Activated T-helper 1 cell treated with anti-CD3 and anti-CD28 coated beads, Interleukin-2, amount 50 U/mL, for 16 hours (primary cell): Measurements from ENCODE around the gene GNG13.
"Not testable (repeated sequence)": the region's sequence is repeated elsewhere in the genome, so short reads cannot be mapped to it uniquely, and the experiment has no call there.

ENCODE experiments used
- DNase-seq, 2 donors: peaks; one replicate each; pipeline ENCODE4 v3.0.0-alpha.2; 2020; ENCODE audit warnings: low read depth in 1 of 2, low spot score in 1 of 2

The GNG13 gene

DNA sequence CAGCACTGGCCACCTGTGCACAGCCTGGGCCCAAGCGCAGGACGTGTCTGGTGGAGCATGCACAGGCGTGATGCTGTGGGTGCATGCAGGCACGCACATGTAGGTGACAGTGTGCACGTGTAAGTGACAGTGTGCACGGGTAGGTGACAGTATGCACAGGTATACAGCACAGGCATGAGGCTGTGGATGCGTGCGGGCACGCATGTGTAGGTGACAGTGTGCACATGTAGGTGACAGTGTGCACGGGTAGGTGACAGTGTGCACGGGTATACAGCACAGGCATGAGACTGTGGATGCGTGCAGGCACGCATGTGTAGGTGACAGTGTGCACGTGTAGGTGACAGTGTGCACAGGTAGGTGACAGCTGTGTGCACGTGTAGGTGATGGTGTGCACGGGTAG, 20.2 kb downstream of the GNG13 start:
- DNase-seq = no peak

DNA sequence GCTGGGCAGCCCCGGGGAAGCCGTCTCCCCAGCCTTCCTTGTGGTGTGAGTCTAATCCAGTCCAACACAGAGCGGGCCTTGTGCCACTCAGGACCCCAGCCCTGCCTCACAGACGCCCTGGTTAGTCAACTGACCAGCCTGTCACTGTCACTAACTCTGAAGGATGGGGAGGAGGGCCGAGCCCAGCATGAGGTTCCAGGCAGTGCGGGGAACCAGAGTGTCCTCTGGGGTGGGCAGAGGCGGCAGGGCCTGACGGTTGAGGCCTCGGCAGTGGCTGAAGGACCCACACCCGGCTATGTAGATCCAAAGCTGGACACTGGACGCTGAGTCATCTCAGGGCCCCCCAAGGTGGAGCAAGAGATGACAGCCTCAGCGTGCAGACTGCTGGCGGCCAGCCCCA, 21.0 kb downstream of the GNG13 start:
- no peak for DNase-seq

DNA sequence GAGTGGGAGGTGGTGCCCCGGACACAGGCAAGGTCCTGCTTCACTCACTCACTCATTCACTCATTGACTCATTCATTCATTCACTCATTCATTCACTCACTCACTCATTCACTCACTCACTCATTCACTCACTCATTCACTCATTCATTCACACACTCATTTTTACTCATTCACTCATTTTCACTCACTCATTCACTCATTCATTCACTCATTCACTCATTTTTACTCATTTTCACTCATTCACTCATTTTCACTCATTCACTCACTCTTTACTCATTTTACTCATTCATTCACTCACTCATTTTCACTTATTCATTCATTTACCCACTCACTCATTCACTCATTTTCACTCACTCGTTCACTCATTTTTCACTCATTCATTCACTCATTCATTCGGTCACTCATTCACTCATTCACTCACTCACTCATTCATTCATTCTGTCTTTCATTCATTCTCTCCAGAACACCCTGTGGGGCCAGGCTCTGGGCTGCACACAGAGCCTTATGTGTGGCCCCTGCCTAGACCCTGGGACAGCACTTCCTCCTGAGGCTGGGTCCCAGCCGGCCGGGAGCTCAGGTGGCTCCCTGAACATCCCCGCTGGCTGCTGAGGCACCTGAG, 21.5 kb downstream of the GNG13 start:
- no peak for DNase-seq

DNA sequence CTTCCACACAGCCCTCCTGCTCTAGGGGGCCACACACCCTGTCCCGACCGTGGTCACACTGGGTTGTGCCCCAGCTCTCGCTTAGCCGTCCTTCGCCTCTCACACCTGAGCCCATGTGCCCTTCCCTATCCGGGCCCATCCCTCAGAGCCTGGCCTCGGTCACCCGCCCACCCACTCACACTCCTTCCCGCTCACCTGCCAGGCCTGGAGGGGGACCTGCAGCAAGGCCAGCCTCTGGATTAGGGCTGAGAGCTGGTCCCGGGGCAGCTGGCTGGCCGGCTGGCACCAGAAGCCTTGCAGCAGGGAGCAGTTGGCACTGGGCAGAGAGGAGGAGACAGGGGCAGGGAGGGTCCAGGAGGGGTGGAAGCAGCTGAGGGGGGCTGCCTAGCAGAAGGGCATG, 22.1 kb downstream of the GNG13 start:
- no peak for DNase-seq

DNA sequence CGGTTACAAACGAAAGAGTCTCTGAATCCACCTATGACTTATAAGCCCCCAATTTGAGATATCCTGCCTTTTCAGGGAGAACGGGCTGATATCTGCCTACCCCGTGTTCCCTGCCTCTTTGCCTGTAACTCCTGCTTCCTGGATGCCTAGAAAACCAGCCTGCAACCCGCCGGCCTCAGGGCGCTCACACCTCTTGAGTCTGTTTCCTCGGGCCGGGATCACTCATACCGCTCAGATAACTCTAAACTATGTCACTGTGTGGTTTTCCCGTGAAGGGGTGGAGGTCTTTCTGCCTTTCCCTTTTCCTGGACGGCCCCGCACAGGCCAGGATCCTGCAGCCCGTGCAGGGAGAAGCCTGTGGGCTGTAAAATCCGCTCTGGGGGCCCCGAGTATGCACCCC, 22.7 kb downstream of the GNG13 start:
- no peak for DNase-seq

DNA sequence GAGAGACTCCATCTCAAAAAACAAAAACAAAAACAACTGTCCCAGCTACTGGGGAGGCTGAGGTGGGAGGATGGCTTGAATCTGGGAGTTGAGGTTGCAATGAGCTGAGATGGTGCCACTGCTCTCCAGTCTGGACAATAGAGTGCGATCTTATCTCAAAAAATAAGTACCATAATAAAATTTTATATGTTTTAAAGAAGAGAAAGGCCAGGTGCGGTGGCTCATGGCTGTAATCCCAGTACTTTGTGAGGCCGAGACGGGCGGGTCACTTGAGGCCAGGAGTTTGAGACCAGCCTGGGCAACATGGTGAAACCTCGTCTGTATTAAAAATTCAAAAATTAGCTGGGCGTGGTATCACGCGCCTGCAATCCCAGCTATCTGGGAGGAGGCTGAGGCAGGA, 23.7 kb downstream of the GNG13 start:
- no peak for DNase-seq

DNA sequence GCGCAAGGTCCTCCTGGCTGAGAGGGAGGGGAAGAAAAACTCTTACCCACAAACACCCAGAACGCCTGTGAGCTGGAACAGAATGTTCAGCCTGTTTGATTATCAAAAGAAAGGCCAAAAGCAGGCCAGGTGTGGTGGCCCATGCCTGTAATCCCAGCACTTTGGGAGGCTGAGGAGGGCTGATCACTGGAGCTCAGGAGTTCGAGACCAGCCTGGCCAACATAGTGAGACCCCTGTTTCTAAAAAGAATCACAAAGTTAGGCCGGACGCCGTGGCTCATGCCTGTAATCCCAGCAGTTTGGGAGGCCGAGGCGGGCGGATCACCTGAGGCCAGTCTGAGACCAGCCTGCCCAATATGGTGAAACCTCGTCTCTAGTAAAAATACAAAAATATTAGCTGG, 24.2 kb downstream of the GNG13 start:
- DNase-seq = not testable (repeated sequence)

DNA sequence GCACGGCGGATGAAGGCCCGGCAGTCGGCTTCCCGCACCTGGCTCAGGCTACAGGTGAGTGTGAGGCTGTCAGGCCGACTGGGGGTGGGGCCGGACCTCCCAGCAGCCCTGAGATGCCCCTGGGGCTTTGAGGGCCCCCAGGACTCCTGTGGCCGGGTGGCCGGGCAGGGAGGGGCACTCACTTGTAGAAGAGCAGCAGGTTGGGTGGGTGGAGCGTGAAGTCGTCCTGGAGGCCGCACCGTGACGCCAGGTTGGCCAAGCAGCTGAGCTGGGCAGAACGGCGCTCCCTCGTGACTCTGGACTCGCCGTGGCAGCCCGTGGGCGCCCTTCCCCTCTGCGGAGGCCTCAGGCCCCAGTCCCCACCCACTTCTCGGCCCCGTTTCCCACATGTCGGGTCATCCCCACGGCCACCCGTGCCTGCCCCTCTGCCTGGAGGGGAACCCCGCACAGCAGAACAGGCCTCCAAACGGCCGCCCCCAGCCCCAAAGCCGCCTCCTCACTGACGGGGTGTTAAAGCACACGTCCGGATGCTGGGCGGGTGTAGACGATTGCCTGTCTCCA, 25.2 kb downstream of the GNG13 start:
- no peak for DNase-seq

DNA sequence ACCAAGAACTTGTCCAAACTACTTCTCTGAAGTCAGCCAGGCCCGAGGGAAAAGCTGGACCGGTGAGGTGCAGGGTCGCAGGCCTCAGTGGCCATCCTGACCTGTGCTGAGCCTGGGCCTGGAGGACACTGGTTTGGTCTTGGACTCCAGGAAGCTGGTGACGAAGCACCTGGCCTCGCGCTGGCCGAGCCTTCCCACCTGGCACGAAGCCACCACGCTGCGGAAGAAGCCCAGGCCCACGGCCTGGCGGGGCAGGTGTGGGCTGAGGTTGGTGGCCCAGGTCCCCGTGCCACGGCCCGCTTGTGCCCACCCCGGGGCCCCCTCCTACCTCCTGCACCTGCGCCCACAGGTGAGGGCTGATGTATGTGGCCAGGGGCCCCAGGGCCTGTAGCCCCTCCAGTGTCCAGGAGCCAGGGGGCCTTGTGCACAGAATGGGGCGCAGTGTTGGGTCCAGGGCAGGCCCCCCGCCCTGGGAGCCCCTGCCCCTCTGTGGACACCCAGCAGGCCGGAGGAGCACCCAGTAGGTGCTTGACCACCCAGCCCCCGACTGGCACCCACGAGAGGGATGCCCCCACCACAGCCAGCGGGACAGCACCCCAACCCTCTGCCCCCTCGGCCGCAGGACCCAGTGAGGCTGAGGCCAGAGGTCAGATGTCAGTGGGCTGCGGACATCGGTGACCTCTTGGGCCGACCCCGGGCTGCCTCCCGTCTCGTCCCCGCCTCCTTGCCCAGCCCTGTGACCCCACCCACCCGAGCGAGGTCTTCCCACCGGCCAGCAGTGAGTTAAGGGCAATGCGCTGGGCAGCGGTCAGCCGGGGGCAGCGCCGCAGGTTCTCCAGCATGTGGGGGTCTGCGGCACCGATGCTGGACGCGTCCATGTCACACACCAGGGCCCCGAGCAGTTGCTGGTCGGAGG, 26.2 kb downstream of the GNG13 start:
- DNase-seq = no peak

DNA sequence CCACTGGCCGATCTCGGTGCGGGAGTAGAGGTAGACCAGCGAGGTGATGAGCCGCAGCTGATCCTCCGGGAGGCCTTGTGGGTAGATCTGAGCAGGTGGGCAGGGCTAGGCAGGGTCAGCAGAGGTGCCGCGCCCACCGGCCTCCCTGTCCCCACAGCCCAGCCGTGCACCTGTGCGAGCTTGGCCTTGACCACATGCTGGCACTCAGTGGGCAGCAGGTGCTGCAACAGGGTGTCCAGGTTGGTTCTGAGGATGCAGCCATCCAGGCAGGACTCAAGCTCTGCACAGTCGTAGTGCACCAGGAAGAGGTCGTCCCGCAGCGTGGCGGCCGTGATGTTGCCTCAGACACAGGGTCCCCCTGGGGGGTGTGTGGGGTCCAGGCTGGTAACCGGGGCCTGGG, 27.6 kb downstream of the GNG13 start:
- DNase-seq = no peak

DNA sequence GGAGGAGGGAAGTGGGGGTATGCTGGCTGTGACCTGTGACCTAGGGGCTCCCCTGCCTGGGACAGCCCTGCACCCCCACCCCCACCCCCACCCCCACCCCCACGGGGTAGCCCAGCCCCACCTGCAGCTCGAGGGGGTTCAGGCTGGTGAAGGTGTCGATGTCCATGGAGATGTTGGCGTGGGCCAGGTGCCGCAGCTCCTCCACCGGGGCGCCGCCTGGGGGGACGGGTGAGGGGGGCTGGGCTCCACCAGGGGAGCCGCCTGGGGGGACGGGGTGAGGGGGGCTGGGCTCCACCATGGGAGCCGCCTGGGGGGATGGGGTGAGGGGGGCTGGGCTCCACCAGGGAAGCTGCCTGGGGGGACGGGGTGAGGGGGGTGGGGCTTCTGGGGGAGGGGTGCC, 30.1 kb downstream of the GNG13 start:
- DNase-seq = no peak

DNA sequence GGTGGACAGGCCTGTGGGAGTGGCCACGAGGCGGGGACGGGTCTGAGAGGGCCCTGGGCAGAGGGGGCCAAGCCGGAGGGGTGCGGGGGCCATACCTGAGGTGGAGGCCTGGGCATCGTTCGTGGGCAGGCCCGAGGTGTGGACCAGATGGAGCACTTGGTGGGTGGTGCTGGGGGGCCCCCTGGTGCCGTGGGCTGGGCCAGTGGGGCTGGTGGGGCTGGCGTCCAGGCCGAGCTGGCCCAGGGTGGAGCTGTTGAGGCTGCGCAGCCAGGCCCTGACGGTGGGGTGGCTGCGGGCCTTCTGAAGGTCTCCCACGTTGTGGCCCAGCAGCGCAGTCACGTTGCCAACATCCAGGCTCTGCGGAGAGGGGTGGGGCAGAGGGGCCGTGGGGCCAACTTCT, 30.6 kb downstream of the GNG13 start:
- DNase-seq = no peak

DNA sequence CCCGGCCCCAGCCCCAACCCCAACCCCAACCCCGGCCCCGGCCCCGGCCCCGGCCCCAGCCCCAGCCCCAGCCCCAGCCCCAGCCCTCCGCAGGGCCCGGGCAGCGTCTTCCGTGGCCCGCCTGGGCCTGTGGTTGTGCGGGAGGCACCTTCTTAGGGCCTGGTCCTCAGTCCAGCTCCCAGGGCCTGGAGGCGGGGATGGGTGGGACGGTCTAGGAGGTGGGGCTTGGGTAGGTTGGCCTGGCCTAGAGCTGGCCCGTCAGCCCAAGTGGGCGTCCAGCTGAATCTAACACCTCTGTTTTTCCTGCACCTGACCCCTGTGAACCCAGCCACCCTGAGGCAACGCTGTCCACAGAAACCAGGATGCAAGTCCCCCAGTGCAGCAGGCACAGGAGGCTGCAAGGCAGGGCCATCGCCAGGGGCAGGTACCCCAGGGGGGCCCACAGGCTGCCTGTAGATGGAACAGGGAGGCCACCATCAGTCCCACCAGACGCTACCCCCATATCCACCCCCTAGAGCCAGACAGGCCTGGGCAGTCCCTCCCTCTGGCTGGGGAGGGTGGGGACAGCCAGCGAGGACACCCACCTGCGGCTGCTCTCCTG, 31.2 kb downstream of the GNG13 start:
- no peak for DNase-seq

DNA sequence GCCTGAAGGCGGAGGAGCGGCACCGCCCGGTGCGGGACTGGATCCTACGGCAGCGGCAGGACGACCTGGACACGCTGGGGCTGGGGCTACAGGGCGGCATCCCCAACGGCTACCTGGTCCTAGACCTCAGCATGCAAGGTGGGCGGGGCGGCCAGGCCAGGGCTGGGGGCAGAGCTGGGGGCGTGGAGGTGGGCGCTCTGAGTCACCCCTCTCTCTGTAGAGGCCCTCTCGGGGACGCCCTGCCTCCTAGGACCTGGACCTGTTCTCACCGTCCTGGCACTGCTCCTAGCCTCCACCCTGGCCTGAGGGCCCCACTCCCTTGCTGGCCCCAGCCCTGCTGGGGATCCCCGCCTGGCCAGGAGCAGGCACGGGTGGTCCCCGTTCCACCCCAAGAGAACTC, 32.1 kb downstream of the GNG13 start:
- no peak for DNase-seq

DNA sequence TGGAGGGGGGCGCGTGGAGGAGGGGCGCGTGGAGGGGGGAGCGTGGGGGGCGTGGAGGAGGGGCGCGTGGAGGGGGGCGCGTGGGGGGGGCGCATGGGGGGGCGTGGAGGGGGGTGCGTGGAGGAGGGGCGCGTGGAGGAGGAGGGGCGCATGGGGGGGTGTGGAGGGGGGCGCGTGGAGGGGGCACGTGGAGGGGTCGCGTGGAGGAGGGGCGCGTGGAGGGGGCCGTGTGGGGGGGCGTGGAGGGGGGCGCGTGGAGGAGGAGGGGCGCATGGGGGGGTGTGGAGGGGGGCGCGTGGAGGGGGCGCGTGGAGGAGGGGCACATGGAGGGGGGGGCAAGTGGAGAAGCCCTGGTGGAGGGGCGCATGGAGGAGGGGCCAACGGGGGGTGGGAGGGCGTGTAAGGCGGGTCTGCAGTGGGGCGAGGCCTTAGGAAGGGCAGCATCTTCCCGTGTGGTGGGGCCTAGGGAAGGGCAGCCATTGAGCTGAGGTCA, 32.7 kb downstream of the GNG13 start:
- no peak for DNase-seq

DNA sequence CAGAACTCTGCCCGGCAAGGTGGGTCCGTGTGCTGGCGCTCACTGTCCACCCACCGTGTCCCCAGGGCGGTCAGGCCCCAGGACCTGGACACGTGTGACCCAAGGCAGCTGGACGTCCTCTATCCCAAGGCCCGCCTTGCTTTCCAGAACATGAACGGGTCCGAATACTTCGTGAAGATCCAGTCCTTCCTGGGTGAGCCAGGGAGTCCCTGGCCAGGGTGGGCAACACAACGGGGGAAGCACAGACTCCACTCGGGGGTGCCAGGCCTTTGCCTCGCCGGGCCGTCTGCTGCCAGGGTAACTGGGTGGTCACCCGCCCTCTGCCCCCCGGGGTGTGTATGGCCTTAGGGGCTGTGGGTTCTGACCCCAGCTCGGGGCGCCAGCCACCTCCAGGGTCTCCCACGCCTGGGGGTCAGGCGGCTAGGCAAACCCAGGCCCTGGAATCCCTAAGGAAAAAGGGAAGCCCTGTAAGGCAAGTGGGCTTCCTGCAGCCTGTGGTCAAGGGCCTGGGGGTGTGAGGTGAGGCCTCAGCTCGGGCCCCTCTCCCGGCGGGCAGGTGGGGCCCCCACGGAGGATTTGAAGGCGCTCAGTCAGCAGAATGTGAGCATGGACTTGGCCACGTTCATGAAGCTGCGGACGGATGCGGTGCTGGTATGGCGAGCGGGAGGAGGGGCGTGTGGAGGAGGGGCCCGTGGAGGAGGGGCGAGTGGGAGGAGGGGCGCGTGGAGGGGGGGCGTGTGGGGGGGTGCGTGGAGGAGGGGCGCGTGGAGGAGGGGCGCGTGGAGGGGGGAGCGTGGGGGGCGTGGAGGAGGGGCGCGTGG, 33.5 kb downstream of the GNG13 start:
- DNase-seq = no peak

DNA sequence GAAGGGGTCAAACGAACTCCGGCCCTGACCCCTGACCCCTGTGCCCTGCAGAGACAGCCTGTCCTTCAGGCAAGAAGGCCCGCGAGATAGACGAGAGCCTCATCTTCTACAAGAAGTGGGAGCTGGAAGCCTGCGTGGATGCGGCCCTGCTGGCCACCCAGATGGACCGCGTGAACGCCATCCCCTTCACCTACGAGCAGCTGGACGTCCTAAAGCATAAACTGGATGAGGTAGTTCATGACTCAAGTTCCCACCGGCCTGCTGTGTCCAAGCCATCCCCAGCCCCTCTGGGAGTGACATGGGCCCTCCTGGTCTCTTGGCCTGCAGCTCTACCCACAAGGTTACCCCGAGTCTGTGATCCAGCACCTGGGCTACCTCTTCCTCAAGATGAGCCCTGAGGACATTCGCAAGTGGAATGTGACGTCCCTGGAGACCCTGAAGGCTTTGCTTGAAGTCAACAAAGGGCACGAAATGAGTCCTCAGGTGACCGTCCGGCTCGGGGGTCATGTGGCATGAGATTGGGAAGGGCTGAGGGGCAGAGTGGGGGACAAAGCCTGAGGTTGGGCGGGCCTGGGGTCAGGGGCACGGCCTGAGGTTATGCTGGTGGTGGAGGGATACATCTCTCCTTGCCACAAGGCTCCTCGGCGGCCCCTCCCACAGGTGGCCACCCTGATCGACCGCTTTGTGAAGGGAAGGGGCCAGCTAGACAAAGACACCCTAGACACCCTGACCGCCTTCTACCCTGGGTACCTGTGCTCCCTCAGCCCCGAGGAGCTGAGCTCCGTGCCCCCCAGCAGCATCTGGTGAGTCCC, 34.3 kb downstream of the GNG13 start:
- DNase-seq = no peak

DNA sequence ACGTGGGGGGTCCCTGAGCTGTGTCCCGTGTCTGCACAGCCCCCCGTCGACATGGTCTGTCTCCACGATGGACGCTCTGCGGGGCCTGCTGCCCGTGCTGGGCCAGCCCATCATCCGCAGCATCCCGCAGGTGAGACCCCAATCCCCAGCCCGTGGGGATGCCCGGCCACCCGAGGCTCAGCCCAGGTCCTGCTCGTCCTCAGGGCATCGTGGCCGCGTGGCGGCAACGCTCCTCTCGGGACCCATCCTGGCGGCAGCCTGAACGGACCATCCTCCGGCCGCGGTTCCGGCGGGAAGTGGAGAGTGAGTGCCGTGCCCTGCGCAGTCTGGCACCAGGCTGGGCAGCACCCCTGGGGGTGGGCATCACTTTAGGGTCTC, 35.1 kb downstream of the GNG13 start:
- no peak for DNase-seq

DNA sequence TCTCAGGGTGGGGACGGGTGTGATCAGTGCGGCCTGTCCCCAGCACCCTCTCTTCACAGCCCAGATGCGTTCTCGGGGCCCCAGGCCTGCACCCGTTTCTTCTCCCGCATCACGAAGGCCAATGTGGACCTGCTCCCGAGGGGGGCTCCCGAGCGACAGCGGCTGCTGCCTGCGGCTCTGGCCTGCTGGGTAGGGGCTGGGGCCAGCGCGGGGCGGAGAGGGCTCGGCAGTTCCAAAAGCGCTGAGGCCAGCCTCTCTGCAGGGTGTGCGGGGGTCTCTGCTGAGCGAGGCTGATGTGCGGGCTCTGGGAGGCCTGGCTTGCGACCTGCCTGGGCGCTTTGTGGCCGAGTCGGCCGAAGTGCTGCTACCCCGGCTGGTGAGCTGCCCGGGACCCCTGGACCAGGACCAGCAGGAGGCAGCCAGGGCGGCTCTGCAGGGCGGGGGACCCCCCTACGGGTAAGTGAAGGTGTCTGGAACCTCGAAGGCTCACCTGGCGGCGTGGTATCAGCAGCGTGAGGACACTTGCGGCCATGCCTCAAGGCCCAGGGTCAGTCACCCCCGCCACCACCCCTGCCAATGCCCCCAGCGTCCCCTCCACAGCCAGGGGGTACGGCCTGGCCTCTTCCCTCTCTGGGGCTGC, 35.6 kb downstream of the GNG13 start:
- no peak for DNase-seq
